GM15510 (cell line): ENCODE measurements around the gene KCNIP2.

Experiments used
- POLR2A ChIP-seq: IDR thresholded peaks from 3 replicates; pipeline ENCODE4 v1.6.1; 2011; ENCODE audit warnings: borderline replicate concordance; ENCODE audit not compliant: insufficient read length; ENCODE audit errors: extremely low read depth

Gene KCNIP2

GRCh38 chr10:101824736-101825135 is 18.9 kb downstream of the KCNIP2 start:
- no peak for TF ChIP-seq POLR2A

DNA sequence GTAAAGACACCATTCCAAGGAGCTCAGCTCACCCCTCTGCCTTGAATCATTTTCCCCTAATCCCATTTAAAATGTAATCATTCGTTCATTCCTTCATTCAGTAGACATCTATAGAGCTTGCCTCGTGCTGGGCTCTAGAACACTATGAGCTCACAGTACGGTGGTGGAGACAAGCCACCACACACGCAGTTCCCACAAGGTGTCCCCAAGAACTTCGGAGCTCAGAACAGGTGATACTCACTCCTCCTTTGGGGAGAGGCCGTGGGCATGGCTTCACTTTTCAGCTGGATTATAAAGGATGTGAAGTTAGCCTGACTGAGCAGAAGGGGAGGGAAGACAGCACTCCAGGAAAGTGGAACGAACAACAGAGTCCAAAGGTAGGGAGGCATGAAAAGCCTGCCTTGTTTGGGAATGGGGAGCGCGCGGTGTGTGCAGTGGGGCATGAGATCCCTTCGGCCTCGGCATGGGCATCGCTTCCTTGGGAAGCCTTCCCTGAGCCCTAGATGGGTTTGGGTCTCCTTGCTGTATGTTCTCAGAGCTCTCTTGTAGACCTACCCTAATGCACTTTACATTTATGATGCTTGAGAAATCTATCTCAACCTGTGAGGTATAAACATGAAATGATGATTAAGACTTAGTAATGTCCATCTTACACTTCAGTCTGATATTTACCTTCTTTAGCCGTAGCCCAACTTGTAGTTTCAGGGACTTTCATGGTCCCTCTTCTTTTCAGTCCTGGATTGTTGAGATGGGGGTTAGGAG is 24.5 kb downstream of the KCNIP2 start:
- no peak for TF ChIP-seq POLR2A

GRCh38 chr10:101818119-101818871 is 25.3 kb downstream of the KCNIP2 start, which contains the start of gene OGA:
Gene OGA, minus strand, starts transcription at chr10:101818444. Its CDS starts 422 bp downstream, at chr10:101818022.
- peak; percentile 89 for TF ChIP-seq POLR2A

DNA sequence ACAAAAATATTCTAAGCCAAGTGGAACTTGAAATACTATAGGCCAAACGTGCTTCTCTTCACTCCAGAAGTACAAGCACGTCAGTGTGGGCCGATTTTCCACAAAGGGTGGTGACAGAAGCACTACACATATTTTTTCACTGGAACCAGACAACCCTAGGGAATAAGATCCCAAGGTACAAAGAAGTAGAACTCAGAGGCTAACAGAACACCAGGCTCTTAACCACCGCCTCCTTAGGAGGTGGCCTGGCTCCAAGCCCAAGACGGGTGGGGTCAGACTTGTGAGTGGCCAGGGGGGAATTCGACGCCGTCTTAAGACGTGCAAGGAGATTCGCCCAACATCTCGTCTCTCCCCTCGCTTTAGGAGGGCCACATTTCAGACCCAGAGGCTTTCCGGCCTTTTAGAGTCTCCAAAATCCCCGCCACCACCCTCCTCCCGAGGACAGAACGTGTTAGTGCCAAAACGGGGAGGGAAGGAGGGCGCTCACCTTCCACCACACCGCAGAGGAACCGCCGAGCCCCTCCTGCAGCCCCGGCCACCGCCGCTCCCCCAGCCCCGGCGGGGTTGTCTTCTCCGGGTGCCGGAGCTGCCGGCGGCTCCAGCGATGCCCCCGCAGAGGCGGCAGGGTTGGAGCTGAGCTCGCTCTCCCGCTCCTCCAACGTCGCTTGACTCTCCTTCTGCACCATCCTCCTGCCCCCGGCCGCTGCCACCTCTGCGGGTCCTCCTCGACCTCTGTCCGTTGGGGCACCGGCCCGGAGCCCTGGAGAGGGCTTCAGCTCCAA is 26.1 kb downstream of the KCNIP2 start:
- no peak for TF ChIP-seq POLR2A

- TF ChIP-seq POLR2A, result no peak
Measured at GRCh38 chr10:101816913-101817336, 26.7 kb downstream of the KCNIP2 start.

DNA sequence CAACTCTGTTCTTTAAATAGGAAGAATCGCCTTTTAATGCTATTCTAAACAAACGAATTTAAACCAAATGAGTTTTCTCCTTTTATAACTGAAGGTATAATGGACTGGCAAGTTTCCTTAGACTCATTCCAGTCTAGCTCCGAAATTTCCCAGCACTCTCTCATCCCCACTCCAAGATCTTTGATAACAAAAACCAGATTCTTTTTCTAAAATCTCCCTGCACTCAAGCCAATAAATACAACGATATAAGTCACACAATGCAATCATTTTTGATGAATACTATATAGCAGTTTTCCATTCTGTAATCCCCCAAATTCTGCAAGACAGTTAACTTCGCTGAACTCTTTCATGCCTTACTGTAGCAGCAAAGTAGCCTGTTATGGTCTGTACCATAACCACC is 27.2 kb downstream of the KCNIP2 start:
- TF ChIP-seq POLR2A, result no peak

DNA sequence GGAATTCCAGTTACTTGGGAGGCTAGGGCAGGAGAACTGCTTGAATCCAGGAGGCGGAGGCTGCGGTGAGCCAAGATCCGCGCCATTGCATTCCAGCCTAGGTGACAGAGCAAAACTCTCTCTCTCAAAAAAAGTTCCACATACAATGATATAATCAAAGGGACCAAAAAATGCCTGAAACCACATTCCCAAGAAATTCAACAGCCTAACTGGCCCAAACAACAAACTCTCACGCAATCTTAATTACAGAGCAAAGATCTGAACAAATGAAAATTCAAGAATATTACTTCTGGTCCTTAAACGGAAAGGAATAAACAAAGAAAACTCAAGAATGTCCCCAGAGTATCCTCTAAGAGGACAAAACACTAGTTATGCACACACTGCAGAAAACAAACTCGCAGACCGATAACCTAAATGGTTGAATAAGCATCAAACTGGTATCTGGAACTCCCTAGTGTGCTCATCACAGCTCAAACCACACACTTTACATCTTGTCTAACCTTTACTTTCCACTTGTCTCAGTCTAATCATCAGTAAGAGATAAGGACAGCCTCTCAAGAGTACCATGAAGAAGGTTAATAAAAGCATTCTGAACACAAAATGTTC is 29.0 kb downstream of the KCNIP2 start:
- TF ChIP-seq POLR2A, result no peak

GRCh38 chr10:101812606-101813005 is 31.0 kb downstream of the KCNIP2 start:
- TF ChIP-seq POLR2A, result no peak

DNA sequence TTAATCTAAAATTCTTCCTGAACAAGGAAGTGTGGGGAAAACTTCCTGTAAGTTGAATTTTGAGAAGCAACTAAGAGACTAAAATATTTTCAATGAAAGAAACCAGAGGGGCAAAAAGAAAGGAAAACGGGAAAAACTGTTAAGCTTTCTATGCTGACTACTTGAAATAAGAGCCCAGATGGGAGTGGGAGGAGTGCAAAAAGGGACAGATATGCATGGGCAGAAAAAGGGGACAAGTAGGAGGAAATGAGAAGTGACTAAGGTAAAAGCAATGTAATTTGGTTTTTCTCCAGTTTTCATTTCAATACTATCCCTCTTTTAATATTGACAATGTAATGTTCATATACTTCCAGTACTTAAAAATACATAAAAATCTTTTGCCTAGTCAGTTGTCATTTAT is 36.4 kb downstream of the KCNIP2 start:
- TF ChIP-seq POLR2A, result no peak

GRCh38 chr10:101803511-101803910 is 40.1 kb downstream of the KCNIP2 start:
- TF ChIP-seq POLR2A, result no peak

- TF ChIP-seq POLR2A, result no peak
Measured at GRCh38 chr10:101797403-101798059, 46.1 kb downstream of the KCNIP2 start.

DNA sequence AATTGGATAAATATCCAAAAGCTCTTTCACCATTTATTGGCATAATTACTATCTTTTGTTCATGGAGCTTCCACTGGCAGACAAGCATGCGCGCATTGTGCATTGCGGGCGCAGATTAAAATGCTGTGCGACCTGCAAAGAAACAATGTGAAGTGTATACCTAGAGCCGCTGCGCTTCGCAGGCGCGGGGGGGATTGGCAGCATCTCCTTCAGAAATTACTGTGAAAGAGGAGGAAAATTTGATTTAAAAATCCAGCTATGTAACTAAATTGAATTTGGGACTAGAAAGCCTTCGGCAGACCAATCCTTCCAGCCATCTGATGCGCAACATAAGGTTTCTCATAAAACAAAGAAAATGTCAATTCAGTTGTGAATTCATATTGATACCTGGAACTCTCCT is 50.1 kb downstream of the KCNIP2 start:
- no peak for TF ChIP-seq POLR2A

DNA sequence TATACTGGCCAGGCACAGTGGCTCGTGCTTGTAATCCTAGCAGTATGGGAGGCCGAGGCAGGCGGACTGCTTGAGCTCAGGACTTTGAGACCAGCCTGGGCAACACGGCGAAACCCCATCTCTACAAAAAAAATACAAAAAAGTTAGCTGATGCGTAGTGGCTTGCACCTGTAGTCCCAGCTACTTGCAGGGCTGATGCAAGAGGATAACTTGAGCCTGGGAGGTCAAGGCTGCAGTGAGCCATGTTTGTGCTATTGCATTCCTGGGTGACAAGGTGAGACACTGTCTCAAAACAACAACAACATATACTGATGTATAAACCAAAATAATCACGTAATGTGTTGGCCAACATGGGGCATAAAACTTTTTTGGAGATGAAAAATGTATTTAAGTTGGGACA is 53.9 kb downstream of the KCNIP2 start:
- TF ChIP-seq POLR2A, result no peak

- no peak for TF ChIP-seq POLR2A
Measured at GRCh38 chr10:101785801-101786200, 57.8 kb downstream of the KCNIP2 start.
